22Rv1 (cell line): ENCODE measurements around the gene SUSD3.

Experiments
- H3K27ac ChIP-seq: fragments of 450-650 bp; 2 replicates; pipeline ENCODE4 v1.5.1; 2017
- CTCF ChIP-seq: fragments of 450-650 bp; IDR thresholded peaks from 2 replicates; pipeline ENCODE4 v1.5.1; 2017; ENCODE audit warnings: mild to moderate bottlenecking
- ZFX ChIP-seq: fragments of 450-650 bp; IDR thresholded peaks from 2 replicates; pipeline ENCODE4 v1.6.1; 2017; ENCODE audit warnings: antibody characterized with exemption, borderline replicate concordance

Gene SUSD3

GRCh38 chr9:93038918-93039317 lies 19.6 kb upstream of the SUSD3 start:
- H3K27ac ChIP-seq, result no peak overlapping the region
- TF ChIP-seq CTCF (no peak), ZFX (no peak)

GRCh38 chr9:93039456-93039855 lies 19.0 kb upstream of the SUSD3 start:
- H3K27ac ChIP-seq, result no peak overlapping the region
- no peak for TF ChIP-seq CTCF
- no peak for TF ChIP-seq ZFX

- TF ChIP-seq CTCF (no peak), ZFX (no peak)
- H3K27ac ChIP-seq, result no peak overlapping the region
These were observed 18.5 kb upstream of the SUSD3 start for GRCh38 chr9:93039976-93040375.

- no peak overlapping the region for H3K27ac ChIP-seq
- no peak for TF ChIP-seq ZFX
- no peak for TF ChIP-seq CTCF
These were observed 18.1 kb upstream of the SUSD3 start for GRCh38 chr9:93040409-93040808.

- no peak overlapping the region for H3K27ac ChIP-seq
- TF ChIP-seq CTCF (no peak), ZFX (no peak)
These were observed 17.2 kb upstream of the SUSD3 start for GRCh38 chr9:93041108-93041802.

- TF ChIP-seq ZFX, result no peak
- no peak for TF ChIP-seq CTCF
These were observed 15.4 kb upstream of the SUSD3 start for GRCh38 chr9:93043122-93043521.

GRCh38 chr9:93045521-93045920 lies 13.0 kb upstream of the SUSD3 start:
- no peak for TF ChIP-seq CTCF
- no peak for TF ChIP-seq ZFX
- H3K27ac ChIP-seq, result no peak overlapping the region

More at GRCh38 chr9:93043122-93043521, 15.4 kb upstream of the SUSD3 start:
- H3K27ac ChIP-seq, result no peak overlapping the region
